Gastrocnemius medialis (tissue), 4 donors: Measurements from ENCODE around the gene BIRC6.

Experiments used
- CTCF ChIP-seq, 5 experiments: fragments of 450-650 bp in 3 of 5; fragments of 200-600 bp in 2 of 5; sonication (generic) in 2 of 5; IDR thresholded peaks in 4 of 5; conservative IDR thresholded peaks in 1 of 5; 1 replicate in 4 of 5; 2 replicates in 1 of 5; pipeline ENCODE4 v1.5.1; 2016 to 2019; ENCODE audit warnings: antibody characterized with exemption in 5 of 5, mild to moderate bottlenecking in 3 of 5, moderate library complexity in 3 of 5
- POLR2A ChIP-seq, 2 donors: fragments of 450-650 bp; IDR thresholded peaks; one replicate each; pipeline ENCODE4 v1.6.1; 2017; ENCODE audit warnings: antibody characterized with exemption in 2 of 2, mild to moderate bottlenecking in 2 of 2, moderate library complexity in 2 of 2

- no peak for TF ChIP-seq POLR2A (IDR thresholded peaks at IDR 0.05)
- TF ChIP-seq CTCF (IDR thresholded peaks at IDR 0.05 in 4 of 5, conservative IDR thresholded peaks at IDR 0.05 in 1 of 5): no peak
Observed at GRCh38 chr2:32402091-32402490, 45.3 kb downstream of the BIRC6 start.
